ENCODE measurements around the gene SLC7A6OS. TPM values are rescaled to one million over a fixed set of nuclear protein-coding genes. Genes with fewer than 3 reads are reported as not detected.

SLC7A6OS gene
- polyA plus RNA-seq, 1 donor (not counting 4 experiments of a cell fraction or from before 2014, with no cell fraction given): 12.6 TPM

- Histone ChIP-seq H3K36me3 (ENCODE audit: control insufficient read depth in 2 of 2, extremely low read depth in 1 of 2, insufficient read depth in 2 of 2, low read length in 2 of 2) (peaks cover 7 to 14% of the 10 kb centered on the region in 2 experiments), H3K4me2 (ENCODE audit: control insufficient read depth, extremely low read depth, insufficient read depth, low read depth, low read length) (no peak overlapping the region), H3K9ac (ENCODE audit: control insufficient read depth, extremely low read depth, insufficient read depth, low read length) (no peak overlapping the region), H3K27me3 (ENCODE audit: control insufficient read depth, extremely low read depth, insufficient read depth, low read length) (no peaks in the 10 kb centered on the region), H3K79me2 (ENCODE audit: control insufficient read depth, insufficient read depth, low read length) (no peaks in the 10 kb centered on the region), H4K20me1 (ENCODE audit: control insufficient read depth, extremely low read depth, insufficient read depth, low read length) (no peaks in the 10 kb centered on the region), H3K4me3 (ENCODE audit: control insufficient read depth in 2 of 3, extremely low read depth in 1 of 3, insufficient read depth in 2 of 3, low read depth in 1 of 3, low read length in 3 of 3) (no peak overlapping the region), H3K27ac (ENCODE audit: control insufficient read depth, insufficient read depth, low read length) (no peak overlapping the region), H2AFZ (ENCODE audit: control insufficient read depth, low read length) (no peak overlapping the region), H3K9me3 (ENCODE audit: control insufficient read depth, low read depth, low read length) (no peaks in the 10 kb centered on the region), H3K9me1 (ENCODE audit: control insufficient read depth, extremely low read depth, insufficient read depth, low read length) (no peaks in the 10 kb centered on the region), H3K4me1 (ENCODE audit: control insufficient read depth, extremely low read depth, insufficient read depth, low read length) (peaks cover 3% of the 10 kb centered on the region)
- no peak for TF ChIP-seq EZH2 (IDR thresholded peaks at IDR 0.05; ENCODE audit: low read length)
- TF ChIP-seq CTCF (optimal IDR thresholded peaks at IDR 0.05 in 1 of 3, IDR thresholded peaks at IDR 0.05 in 1 of 3, conservative IDR thresholded peaks at IDR 0.05 in 1 of 3; ENCODE audit: extremely low read depth in 1 of 3, insufficient read depth in 2 of 3, low read length in 3 of 3): no peak
- DNase-seq (ENCODE audit: low read depth, low spot score): no peak
- dilution Hi-C loops (cut with MboI; ENCODE audit: extremely low pct_ligation_motif_present, low sequenced_read_pairs): no loop called here
- FAIRE-seq: no peak
Observed at GRCh38 chr16:68357521-68357922, 46.8 kb upstream of the SLC7A6OS start.

GRCh38 chr16:68356919-68357286, 46.2 kb upstream of the SLC7A6OS start:
- dilution Hi-C loops (cut with MboI; ENCODE audit: extremely low pct_ligation_motif_present, low sequenced_read_pairs): no loop called here
- H2AFZ ChIP-seq (ENCODE audit: control insufficient read depth, low read length): no peak overlapping the region
- FAIRE-seq (no peak), DNase-seq (ENCODE audit: low read depth, low spot score) (no peak)
- TF ChIP-seq EZH2 (IDR thresholded peaks at IDR 0.05; ENCODE audit: low read length) (no peak), CTCF (optimal IDR thresholded peaks at IDR 0.05 in 1 of 3, IDR thresholded peaks at IDR 0.05 in 1 of 3, conservative IDR thresholded peaks at IDR 0.05 in 1 of 3; ENCODE audit: extremely low read depth in 1 of 3, insufficient read depth in 2 of 3, low read length in 3 of 3) (no peak)
- no peaks in the 10 kb centered on the region for H3K9me3 ChIP-seq (ENCODE audit: control insufficient read depth, low read depth, low read length)
- no peak overlapping the region for H3K4me3 ChIP-seq (ENCODE audit: control insufficient read depth in 2 of 3, extremely low read depth in 1 of 3, insufficient read depth in 2 of 3, low read depth in 1 of 3, low read length in 3 of 3)
- peaks cover 3% of the 10 kb centered on the region for H3K4me1 ChIP-seq (ENCODE audit: control insufficient read depth, extremely low read depth, insufficient read depth, low read length)
- no peaks in the 10 kb centered on the region for H3K27me3 ChIP-seq (ENCODE audit: control insufficient read depth, extremely low read depth, insufficient read depth, low read length)
- H3K9me1 ChIP-seq (ENCODE audit: control insufficient read depth, extremely low read depth, insufficient read depth, low read length): no peaks in the 10 kb centered on the region
- no peak overlapping the region for H3K27ac ChIP-seq (ENCODE audit: control insufficient read depth, insufficient read depth, low read length)
- no peaks in the 10 kb centered on the region for H3K79me2 ChIP-seq (ENCODE audit: control insufficient read depth, insufficient read depth, low read length)
- H3K4me2 ChIP-seq (ENCODE audit: control insufficient read depth, extremely low read depth, insufficient read depth, low read depth, low read length): no peak overlapping the region
- H3K36me3 ChIP-seq (ENCODE audit: control insufficient read depth in 2 of 2, extremely low read depth in 1 of 2, insufficient read depth in 2 of 2, low read length in 2 of 2): peaks cover 7 to 16% of the 10 kb centered on the region in 2 experiments
- H3K9ac ChIP-seq (ENCODE audit: control insufficient read depth, extremely low read depth, insufficient read depth, low read length): no peak overlapping the region
- no peaks in the 10 kb centered on the region for H4K20me1 ChIP-seq (ENCODE audit: control insufficient read depth, extremely low read depth, insufficient read depth, low read length)
